ENCODE results near the gene SLIT1. TPM values are rescaled to one million over a fixed set of nuclear protein-coding genes. Genes with fewer than 3 reads are reported as not detected.
A peak's percentile ranks its signal among the peaks of the same experiment; 100 is the strongest.

The SLIT1 gene
- total and polyA plus RNA-seq, 4 experiments from 2014 or later, result 0.05 to 0.32 (median 0.28) TPM; not detected in 1

GRCh38 chr10:96995851-96996250, 189.9 kb downstream of the SLIT1 start:
- Histone ChIP-seq H3K27ac (ENCODE audit: low read depth, low read length) (no peak overlapping the region), H3K4me3 (ENCODE audit: low read length in 2 of 2) (no peak overlapping the region), H3K9me3 (ENCODE audit: control insufficient read depth in 1 of 2, low read length in 2 of 2) (no peaks in the 10 kb centered on the region), H3K36me3 (ENCODE audit: insufficient read depth, low read length) (no peaks in the 10 kb centered on the region), H3K27me3 (ENCODE audit: insufficient read depth, low read length) (no peaks in the 10 kb centered on the region), H3K4me1 (ENCODE audit: insufficient read depth, low read length) (no peaks in the 10 kb centered on the region)
- H3K27me3 Mint-ChIP-seq, result no peaks in the 10 kb centered on the region
- intact Hi-C loops (cut with micrococcal nuclease), result no loop called here
- DNase-seq, result no peak
- H3K9me3 Mint-ChIP-seq, result no peaks in the 10 kb centered on the region
- POLR2A ChIA-PET (ENCODE audit: partially characterized antibody), result no interaction called here
- H3K27ac Mint-ChIP-seq, result no peak overlapping the region
- no peak overlapping the region for H3K4me3 Mint-ChIP-seq
- CTCF ChIA-PET (ENCODE audit: partially characterized antibody), result interaction anchor here (2.0 kb wide), 1 partner anchor 41 kb away, joined by 6 read pairs; no protein-coding TSS in a partner anchor
- H3K36me3 Mint-ChIP-seq, result no peaks in the 10 kb centered on the region
- H3K4me1 Mint-ChIP-seq, result peaks cover 0 to 2% (median 0%) of the 10 kb centered on the region in 4 donors

DNA sequence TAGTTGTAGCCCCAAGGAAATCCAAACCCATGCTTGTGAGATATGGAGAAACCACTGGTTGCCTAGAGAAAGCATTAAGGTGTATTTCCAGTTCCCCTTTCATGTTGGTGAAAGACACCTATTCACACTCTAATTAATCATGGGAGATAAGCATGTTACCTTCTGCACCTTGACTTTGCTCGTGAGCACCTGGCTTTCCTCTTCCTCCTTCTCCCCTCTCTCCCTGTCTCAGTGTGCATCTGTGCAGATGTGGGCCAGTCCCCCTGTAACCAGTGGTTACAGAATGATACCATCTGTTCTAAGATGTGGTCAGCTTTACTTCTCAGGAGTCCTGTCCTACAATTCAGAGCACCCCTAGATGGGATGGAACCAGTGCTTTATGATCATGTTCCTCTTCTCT, 193.0 kb downstream of the SLIT1 start:
- H3K27ac ChIP-seq (ENCODE audit: low read depth, low read length), result no peak overlapping the region
- intact Hi-C loops (cut with micrococcal nuclease), result no loop called here
- H3K27me3 ChIP-seq (ENCODE audit: insufficient read depth, low read length), result no peaks in the 10 kb centered on the region
- H3K4me3 ChIP-seq (ENCODE audit: low read length in 2 of 2), result no peak overlapping the region
- Mint-ChIP-seq H3K27me3 (no peaks in the 10 kb centered on the region), H3K36me3 (peaks cover 0 to 1% of the 10 kb centered on the region in 2 donors), H3K4me3 (no peak overlapping the region), H3K9me3 (no peaks in the 10 kb centered on the region), H3K27ac (no peak overlapping the region), H3K4me1 (peaks cover 0 to 2% (median 0%) of the 10 kb centered on the region in 4 donors)
- ChIA-PET POLR2A (ENCODE audit: partially characterized antibody) (no interaction called here), CTCF (ENCODE audit: partially characterized antibody) (no interaction called here)
- DNase-seq, result no peak
- H3K9me3 ChIP-seq (ENCODE audit: control insufficient read depth in 1 of 2, low read length in 2 of 2), result no peaks in the 10 kb centered on the region
- no peaks in the 10 kb centered on the region for H3K36me3 ChIP-seq (ENCODE audit: insufficient read depth, low read length)
- no peaks in the 10 kb centered on the region for H3K4me1 ChIP-seq (ENCODE audit: insufficient read depth, low read length)

DNA sequence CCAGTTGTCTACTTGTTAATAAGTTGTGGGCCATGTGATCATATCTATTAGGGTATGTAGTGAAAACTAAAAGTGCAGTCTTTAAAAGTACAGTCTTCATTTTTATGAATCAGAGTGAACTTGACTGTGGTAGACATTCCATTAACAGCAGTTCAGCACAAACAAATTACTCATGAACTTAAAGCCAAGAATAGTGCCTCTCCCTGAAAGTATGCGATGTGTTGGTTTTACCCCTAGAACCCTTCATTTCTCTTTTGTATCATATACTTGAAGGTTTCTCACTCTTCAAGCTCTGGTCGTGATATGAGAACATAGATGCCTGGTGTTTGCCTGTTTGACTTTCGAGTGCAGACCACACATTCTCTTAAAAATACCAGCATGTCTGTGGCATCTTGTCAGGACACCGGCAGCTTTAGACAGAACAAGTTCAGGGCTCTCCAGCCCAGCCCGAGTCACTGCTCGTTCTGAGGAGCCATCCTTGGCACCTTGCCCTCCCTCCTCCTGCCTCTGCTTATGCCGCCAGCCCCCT, 194.4 kb downstream of the SLIT1 start:
- no peak for DNase-seq
- Mint-ChIP-seq H3K9me3 (no peaks in the 10 kb centered on the region), H3K27me3 (no peaks in the 10 kb centered on the region), H3K4me1 (peaks cover 0 to 2% (median 0%) of the 10 kb centered on the region in 4 donors), H3K4me3 (no peak overlapping the region), H3K27ac (peak overlapping the region in 1 of 7 donors; percentile 26), H3K36me3 (peaks cover 0 to 1% of the 10 kb centered on the region in 2 donors)
- H3K4me1 ChIP-seq (ENCODE audit: insufficient read depth, low read length), result no peaks in the 10 kb centered on the region
- H3K36me3 ChIP-seq (ENCODE audit: insufficient read depth, low read length), result no peaks in the 10 kb centered on the region
- no peak overlapping the region for H3K27ac ChIP-seq (ENCODE audit: low read depth, low read length)
- POLR2A ChIA-PET (ENCODE audit: partially characterized antibody), result no interaction called here
- H3K4me3 ChIP-seq (ENCODE audit: low read length in 2 of 2), result no peak overlapping the region
- CTCF ChIA-PET (ENCODE audit: partially characterized antibody), result no interaction called here
- no peaks in the 10 kb centered on the region for H3K27me3 ChIP-seq (ENCODE audit: insufficient read depth, low read length)
- no peaks in the 10 kb centered on the region for H3K9me3 ChIP-seq (ENCODE audit: control insufficient read depth in 1 of 2, low read length in 2 of 2)
- intact Hi-C loops (cut with micrococcal nuclease), result no loop called here

GRCh38 chr10:96988426-96988825, 197.3 kb downstream of the SLIT1 start:
- Mint-ChIP-seq H3K36me3 (peaks cover 0 to 1% of the 10 kb centered on the region in 2 donors), H3K27ac (no peak overlapping the region), H3K4me3 (no peak overlapping the region), H3K27me3 (no peaks in the 10 kb centered on the region), H3K9me3 (peaks cover 0 to 2% (median 0%) of the 10 kb centered on the region in 8 donors), H3K4me1 (peaks cover 0 to 2% (median 0%) of the 10 kb centered on the region in 4 donors)
- no peak for DNase-seq
- Histone ChIP-seq H3K27ac (ENCODE audit: low read depth, low read length) (no peak overlapping the region), H3K4me3 (ENCODE audit: low read length in 2 of 2) (no peak overlapping the region), H3K9me3 (ENCODE audit: control insufficient read depth in 1 of 2, low read length in 2 of 2) (no peaks in the 10 kb centered on the region), H3K4me1 (ENCODE audit: insufficient read depth, low read length) (no peaks in the 10 kb centered on the region), H3K27me3 (ENCODE audit: insufficient read depth, low read length) (no peaks in the 10 kb centered on the region), H3K36me3 (ENCODE audit: insufficient read depth, low read length) (no peaks in the 10 kb centered on the region)
- CTCF ChIA-PET (ENCODE audit: partially characterized antibody), result interaction anchor here (0.6 kb wide), 2 partner anchors 35 to 171 kb away, joined by 3 read pairs; no protein-coding TSS in a partner anchor
- POLR2A ChIA-PET (ENCODE audit: partially characterized antibody), result no interaction called here
- intact Hi-C loops (cut with micrococcal nuclease), result no loop called here

GRCh38 chr10:96987842-96988175, 197.9 kb downstream of the SLIT1 start:
- H3K27me3 Mint-ChIP-seq, result no peaks in the 10 kb centered on the region
- no peak overlapping the region for H3K4me3 ChIP-seq (ENCODE audit: low read length in 2 of 2)
- no peak overlapping the region for H3K4me3 Mint-ChIP-seq
- H3K36me3 Mint-ChIP-seq, result peaks cover 0 to 1% of the 10 kb centered on the region in 2 donors
- H3K4me1 ChIP-seq (ENCODE audit: insufficient read depth, low read length), result no peaks in the 10 kb centered on the region
- peaks cover 0 to 1% (median 0%) of the 10 kb centered on the region in 4 donors for H3K4me1 Mint-ChIP-seq
- H3K27ac ChIP-seq (ENCODE audit: low read depth, low read length), result no peak overlapping the region
- no peaks in the 10 kb centered on the region for H3K36me3 ChIP-seq (ENCODE audit: insufficient read depth, low read length)
- H3K9me3 Mint-ChIP-seq, result peaks cover 0 to 2% (median 0%) of the 10 kb centered on the region in 8 donors
- ChIA-PET POLR2A (ENCODE audit: partially characterized antibody) (no interaction called here), CTCF (ENCODE audit: partially characterized antibody) (interaction anchor here (0.6 kb wide), 2 partner anchors 35 to 170 kb away, joined by 3 read pairs; no protein-coding TSS in a partner anchor)
- H3K9me3 ChIP-seq (ENCODE audit: control insufficient read depth in 1 of 2, low read length in 2 of 2), result no peaks in the 10 kb centered on the region
- DNase-seq, result no peak
- no peaks in the 10 kb centered on the region for H3K27me3 ChIP-seq (ENCODE audit: insufficient read depth, low read length)
- intact Hi-C loops (cut with micrococcal nuclease), result no loop called here
- peak overlapping the region in 1 of 7 donors; percentile 16 for H3K27ac Mint-ChIP-seq

GRCh38 chr10:96987141-96987841, 198.5 kb downstream of the SLIT1 start:
- peaks cover 1% of the 10 kb centered on the region for H3K36me3 ChIP-seq (ENCODE audit: insufficient read depth, low read length)
- POLR2A ChIA-PET (ENCODE audit: partially characterized antibody), result no interaction called here
- Mint-ChIP-seq H3K27ac (no peak overlapping the region), H3K27me3 (no peaks in the 10 kb centered on the region), H3K4me1 (no peaks in the 10 kb centered on the region), H3K4me3 (no peak overlapping the region), H3K9me3 (peaks cover 0 to 2% (median 0%) of the 10 kb centered on the region in 8 donors), H3K36me3 (peaks cover 0 to 1% of the 10 kb centered on the region in 2 donors)
- no peak overlapping the region for H3K27ac ChIP-seq (ENCODE audit: low read depth, low read length)
- H3K4me3 ChIP-seq (ENCODE audit: low read length in 2 of 2), result no peak overlapping the region
- H3K4me1 ChIP-seq (ENCODE audit: insufficient read depth, low read length), result no peaks in the 10 kb centered on the region
- no peaks in the 10 kb centered on the region for H3K27me3 ChIP-seq (ENCODE audit: insufficient read depth, low read length)
- intact Hi-C loops (cut with micrococcal nuclease), result no loop called here
- H3K9me3 ChIP-seq (ENCODE audit: control insufficient read depth in 1 of 2, low read length in 2 of 2), result no peaks in the 10 kb centered on the region
- DNase-seq, result no peak
- CTCF ChIA-PET (ENCODE audit: partially characterized antibody), result no interaction called here

DNA sequence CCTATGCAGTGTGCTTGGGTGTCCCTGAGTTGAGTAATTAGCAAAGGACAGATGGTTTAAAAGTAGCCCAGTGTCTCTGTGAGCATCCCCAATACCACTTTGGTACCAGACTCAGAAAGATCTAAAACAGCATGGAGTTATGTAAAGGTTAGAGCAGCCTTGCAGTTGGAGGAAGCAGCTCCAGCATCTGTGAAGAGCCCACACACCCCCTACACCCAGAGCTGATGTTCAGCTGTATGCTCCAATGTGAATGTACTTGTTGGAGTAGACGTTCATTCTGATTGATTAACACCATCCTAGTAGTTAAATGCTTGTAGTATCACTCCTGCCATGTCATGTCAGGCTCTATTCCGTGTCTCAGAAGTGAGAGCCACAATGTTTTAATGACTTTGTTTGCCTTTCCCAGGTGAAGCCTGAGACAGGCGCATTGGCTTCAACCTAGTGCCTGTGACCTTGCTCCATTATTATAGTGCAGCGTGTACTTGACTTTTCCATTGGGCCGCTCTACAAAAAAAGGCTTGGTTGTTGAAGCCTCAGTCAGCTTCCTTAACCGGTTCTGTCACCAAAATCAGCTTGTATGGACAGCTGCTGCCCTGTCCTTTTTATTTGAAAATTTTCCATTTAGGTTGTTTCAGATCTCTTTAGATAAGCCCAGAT, 199.4 kb downstream of the SLIT1 start:
- Histone ChIP-seq H3K9me3 (ENCODE audit: control insufficient read depth in 1 of 2, low read length in 2 of 2) (no peaks in the 10 kb centered on the region), H3K4me1 (ENCODE audit: insufficient read depth, low read length) (no peaks in the 10 kb centered on the region), H3K27ac (ENCODE audit: low read depth, low read length) (no peak overlapping the region), H3K36me3 (ENCODE audit: insufficient read depth, low read length) (peaks cover 8% of the 10 kb centered on the region), H3K4me3 (ENCODE audit: low read length in 2 of 2) (no peak overlapping the region), H3K27me3 (ENCODE audit: insufficient read depth, low read length) (no peaks in the 10 kb centered on the region)
- CTCF ChIA-PET (ENCODE audit: partially characterized antibody), result interaction anchor here (1.1 kb wide), 1 partner anchor 51 kb away, joined by 3 read pairs; no protein-coding TSS in a partner anchor
- intact Hi-C loops (cut with micrococcal nuclease), result no loop called here
- no peak overlapping the region for H3K27ac Mint-ChIP-seq
- H3K36me3 Mint-ChIP-seq, result peaks cover 7 to 8% of the 10 kb centered on the region in 2 donors
- H3K27me3 Mint-ChIP-seq, result no peaks in the 10 kb centered on the region
- peaks cover 0 to 2% (median 0%) of the 10 kb centered on the region in 8 donors for H3K9me3 Mint-ChIP-seq
- no peak for DNase-seq
- POLR2A ChIA-PET (ENCODE audit: partially characterized antibody), result interaction anchor here (0.6 kb wide), 1 partner anchor 319 kb away, joined by 3 read pairs; no protein-coding TSS in a partner anchor
- no peak overlapping the region for H3K4me3 Mint-ChIP-seq
- H3K4me1 Mint-ChIP-seq, result no peaks in the 10 kb centered on the region

Measured in CD4-positive, alpha-beta memory T cell (primary cell).